HuH-7.5 (cell line): Measurements from ENCODE around the gene COL6A3.

Source experiments
- DNase-seq: peaks from one replicate; pipeline ENCODE4 v3.0.0; 2011; ENCODE audit warnings: low spot score

Gene COL6A3

GRCh38 chr2:237348281-237348865, 65.6 kb downstream of the COL6A3 start:
- no peak for DNase-seq

DNA sequence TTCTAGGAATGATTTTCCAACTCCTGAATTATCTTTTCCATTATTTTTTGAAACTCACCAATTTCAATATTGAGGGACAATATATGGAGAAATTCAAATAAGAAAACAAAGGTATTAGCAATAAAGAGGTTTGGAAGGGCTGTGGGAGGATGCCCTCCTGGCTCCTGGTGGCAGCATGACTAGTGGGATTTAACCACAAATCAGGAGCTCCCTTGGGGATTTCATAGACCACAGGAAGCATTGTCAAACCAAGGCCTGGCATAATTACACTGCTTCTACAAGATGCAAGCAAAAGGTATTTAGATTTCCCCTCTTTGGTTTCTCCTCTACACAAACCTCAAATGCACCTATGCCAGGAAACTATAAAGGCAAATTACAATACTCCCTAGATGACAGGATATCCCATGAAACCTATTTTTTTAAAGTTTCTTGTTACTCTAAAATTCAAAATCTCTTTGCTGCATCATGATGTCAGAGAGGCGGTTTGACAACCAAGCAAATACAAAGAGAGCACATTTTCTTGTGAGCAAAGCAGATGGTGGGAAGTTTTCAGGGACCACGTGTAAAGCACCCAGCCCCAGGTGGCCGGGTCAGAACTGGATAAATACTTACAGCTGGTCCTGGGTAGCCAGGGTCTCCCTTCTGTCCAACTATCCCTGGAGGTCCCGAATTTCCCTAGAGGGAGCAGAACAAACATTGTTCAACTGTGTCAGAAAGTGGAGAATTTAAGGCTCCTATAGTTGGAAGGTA, 67.9 kb downstream of the COL6A3 start:
- no peak for DNase-seq

DNA sequence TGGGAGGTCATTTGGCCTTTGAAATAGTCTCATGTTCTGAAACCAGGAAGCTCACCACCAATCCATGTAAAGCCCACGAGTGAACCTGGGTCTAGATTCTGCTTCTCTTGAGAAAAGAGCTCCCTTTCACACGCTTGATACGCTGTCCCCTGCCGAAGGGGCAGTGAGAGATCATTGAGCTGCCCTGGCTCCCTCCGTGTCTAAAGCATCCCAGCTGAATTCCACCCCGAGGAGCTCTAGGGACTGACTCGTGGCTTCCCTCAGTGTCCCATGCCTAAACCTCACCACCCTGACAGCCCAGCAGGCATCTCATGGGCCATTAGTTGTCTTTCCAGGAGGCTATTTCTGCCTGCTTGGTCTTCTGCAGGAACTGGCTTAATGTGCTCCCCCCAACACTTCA, 68.6 kb downstream of the COL6A3 start:
- no peak for DNase-seq

DNA sequence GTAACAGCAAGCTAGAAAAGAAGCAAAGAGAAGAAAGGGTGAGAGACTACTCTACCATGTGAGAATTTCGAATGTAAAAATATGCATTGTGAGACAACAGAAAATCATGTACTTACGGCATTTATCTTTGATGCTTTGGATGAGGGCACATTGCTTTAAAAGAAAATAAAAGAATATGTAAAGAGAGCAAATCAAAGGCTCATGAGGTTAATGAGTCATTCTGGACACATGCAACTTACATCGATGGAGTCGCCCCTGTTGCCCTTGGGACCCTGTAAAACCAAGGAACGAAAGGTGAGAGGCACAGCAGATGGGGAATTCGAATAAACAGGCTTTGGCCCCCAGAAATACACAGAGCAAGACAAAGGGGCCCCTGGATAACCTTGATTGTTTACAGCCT, 69.0 kb downstream of the COL6A3 start:
- DNase-seq: no peak

- no peak for DNase-seq
These were observed 70.0 kb downstream of the COL6A3 start for GRCh38 chr2:237343993-237344392.

DNA sequence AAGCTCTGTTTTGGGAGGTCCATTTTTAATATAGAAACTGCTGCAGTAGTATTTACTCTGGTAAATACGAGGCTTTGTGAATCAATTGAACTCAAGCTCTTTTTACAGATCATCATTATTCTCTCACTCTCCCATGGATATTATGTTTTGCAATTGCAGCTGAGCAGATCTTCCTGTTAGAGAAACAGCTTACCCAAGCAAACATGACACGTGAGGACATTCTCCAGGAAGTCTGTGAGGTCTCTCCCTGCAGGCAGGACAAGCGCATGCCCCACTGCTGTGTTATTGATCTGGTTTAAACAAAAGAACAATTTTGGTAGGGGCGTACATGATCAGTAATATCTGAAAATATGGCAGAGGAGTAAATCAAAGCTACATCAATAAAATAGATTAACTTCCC, 72.1 kb downstream of the COL6A3 start:
- no peak for DNase-seq

- no peak for DNase-seq
These were observed 76.4 kb downstream of the COL6A3 start for GRCh38 chr2:237337586-237337985.

DNA sequence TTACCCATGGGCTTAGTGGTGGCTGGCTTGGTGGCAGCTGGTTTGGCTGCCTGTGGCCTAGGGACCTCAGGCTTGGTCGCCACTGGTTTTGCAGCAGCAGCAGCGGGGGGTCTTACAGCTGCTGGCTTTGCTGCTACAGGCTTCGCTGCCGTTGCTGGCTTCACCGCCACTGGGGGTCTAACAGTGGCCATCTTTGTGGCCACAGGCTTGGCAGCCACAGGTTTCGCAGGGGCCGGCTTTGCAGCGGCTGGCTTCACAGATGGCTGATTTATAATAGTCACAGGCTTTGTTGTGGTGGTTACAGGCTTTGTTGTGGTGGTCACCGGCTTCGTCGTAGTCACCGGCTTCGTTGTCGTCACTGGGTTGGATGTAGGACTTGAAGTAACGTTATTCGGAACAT, 77.8 kb downstream of the COL6A3 start:
- no peak for DNase-seq

GRCh38 chr2:237333748-237334147, 80.2 kb downstream of the COL6A3 start:
- no peak for DNase-seq

DNA sequence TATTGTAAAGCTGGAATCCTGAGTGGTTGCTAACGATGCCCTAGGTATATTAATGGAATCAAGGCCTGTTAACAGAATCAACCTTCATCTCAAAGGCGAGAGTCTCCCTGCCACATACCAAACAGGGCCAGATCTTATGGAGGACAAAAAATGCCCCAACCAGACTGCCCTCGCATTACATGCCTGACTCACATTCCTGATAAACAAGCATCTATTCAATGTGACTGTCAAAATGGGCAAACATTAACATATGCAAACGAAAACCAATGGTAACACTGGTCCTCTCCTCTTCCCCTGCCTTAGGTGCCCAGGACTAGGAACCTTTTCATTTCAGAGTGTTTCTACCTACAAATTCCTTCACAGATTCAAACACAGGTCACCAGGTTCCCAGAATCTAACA, 83.4 kb downstream of the COL6A3 start:
- DNase-seq: no peak

DNA sequence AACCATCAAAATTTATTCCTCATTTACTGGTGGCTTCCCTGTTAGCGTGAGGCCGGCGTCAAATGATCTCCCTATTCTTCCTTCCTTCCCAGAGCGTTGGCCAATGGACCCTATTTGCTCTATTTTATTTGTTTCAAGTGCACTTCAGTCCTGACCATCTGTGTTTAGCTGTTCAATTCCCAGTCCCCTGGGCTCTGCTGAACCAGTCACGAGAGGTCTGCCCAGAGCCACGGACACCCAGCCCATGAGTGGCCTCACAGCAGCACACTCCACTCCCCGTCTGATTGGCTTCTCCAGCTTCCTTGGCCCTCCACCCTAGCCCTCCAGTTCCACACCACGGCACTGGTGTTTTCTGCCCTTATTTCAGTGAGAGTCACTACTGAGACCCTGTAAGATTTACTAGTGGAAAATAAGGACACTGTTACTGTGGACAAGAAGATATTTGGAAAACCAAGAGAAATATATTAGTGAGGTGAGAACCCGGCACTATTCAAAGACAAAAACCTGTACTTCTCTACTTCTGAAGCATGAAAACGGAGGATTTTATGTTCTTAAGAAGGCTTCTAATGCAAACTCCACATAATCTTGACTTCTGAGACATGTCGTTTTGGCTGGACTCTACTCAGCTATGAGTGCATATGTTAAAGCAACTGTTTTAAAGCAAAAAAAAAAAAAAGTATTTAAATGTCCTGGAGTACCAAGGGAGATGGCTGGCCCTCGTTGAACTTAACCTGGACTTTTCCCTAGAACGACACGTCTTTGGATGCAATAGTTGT, 86.6 kb downstream of the COL6A3 start:
- no peak for DNase-seq

DNA sequence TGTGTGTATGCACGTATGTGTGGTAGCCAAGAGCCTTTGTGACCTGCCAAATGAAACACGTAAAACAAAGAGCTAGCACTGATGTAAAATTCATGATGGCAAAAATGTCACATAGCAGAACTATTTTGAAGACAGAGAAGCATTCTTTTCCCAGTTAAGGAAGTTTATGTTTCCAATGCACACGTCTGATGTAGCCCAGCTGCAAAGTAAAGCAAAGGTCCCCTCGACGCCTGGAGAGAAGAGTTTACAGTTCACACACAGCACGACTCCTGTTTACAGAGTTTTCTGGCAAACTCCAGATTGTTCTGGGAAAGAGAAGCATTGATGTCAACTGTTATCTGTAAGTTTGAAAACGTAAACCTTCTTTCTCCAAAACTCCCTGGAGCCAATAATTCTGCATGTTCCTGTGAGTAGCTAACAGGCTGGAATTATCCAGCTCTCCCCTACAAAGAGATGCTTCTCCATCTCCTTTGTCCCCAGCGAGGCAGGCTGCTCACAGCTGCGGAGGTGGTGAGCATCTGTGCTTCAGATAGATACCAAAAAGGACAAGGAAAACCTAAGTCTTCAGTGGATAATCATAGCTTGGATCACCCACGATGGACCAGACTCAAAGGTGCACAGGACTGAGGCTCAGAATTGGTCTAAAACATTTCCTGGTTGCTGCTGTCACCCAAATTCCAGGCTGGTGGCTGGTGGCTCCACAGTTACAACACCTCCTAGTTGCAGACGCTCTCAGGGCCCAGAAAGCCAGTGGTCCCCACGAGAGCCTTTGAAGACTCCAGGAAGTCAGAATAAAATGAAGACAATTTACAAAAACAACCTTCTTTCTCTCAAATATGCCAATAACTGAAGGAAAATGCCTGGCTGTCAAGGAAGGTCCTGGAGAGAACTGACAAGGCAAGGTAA, 87.4 kb downstream of the COL6A3 start:
- DNase-seq: no peak

DNA sequence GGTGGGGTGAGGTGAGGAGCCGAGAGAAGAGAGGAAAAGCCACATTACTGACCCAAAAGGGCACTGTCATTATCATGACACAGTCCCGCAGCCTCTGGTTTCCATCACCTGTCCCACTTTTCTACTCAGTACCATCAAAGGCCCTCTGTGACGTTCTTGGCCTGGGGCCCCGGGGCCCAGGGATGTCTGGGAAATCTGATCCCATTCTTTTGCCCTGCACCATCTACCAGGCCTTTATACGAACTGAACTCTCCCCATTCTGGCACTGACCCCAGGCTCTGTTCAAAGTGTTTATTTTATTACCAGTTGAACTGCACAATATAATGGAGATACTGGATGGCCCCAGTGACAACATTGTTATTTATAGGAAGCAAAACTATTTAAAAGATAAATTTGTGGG, 89.1 kb downstream of the COL6A3 start:
- no peak for DNase-seq

- no peak for DNase-seq
These were observed 89.5 kb downstream of the COL6A3 start for GRCh38 chr2:237324405-237324831.

DNA sequence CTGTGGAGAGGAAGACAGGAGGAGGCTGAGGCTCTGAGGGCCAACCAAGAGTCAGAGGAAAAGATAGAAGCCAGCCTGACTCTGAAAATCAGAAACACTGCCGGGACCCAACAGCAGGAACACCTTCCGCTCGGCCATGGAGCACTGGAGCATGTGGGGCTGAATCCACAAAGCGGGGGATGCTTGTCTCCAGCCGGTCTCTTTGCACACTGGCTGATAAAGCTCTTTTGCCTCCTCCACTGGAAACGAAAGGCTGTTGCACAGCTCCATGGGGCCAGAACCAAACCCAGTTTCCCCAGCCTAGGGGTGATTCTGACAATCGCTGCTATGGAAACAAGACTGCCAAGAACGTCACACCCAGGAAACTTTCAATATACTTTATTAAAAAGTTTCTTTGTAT, 90.3 kb downstream of the COL6A3 start:
- DNase-seq: no peak

DNA sequence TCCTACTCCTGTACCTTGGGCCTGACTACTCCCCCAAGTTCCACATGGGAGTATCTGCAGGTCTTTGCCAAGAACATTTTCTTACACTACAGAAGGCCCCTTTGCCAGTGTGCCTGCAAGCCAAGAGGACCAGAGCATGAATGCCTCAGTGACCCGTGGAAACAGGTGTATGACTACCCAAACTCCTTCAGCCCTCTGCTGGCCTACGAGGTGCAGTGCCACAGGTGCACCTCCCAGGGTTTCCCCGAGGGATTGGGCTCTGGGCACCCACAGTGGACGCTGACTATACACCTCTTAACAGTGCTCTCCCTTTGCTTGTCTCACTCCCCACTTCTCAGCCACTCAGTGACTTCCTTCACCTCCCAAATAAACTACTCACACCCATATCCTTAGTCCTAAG, 91.4 kb downstream of the COL6A3 start:
- DNase-seq: no peak

DNA sequence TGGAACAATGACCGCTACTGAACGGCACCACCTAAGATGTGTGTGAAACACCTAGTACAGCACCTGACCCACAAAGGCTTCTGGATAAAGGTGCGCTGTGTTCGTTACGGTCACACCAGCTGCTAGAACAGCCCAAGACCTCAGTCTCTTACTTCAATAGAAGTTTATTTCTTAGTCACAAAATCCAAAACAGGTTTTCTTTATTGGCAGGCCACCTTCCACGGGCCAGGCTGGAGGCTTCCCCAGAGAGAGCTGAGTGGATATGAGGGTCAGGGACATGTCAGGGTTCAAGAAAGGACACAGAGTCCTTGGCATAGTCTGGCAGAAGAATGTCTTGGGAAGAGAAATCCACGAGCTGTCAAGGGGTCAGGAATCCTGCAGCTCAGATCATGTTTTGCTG, 92.2 kb downstream of the COL6A3 start:
- no peak for DNase-seq

- DNase-seq: no peak
These were observed 93.0 kb downstream of the COL6A3 start for GRCh38 chr2:237320801-237321560.

- no peak for DNase-seq
These were observed 94.1 kb downstream of the COL6A3 start for GRCh38 chr2:237319887-237320286.

DNA sequence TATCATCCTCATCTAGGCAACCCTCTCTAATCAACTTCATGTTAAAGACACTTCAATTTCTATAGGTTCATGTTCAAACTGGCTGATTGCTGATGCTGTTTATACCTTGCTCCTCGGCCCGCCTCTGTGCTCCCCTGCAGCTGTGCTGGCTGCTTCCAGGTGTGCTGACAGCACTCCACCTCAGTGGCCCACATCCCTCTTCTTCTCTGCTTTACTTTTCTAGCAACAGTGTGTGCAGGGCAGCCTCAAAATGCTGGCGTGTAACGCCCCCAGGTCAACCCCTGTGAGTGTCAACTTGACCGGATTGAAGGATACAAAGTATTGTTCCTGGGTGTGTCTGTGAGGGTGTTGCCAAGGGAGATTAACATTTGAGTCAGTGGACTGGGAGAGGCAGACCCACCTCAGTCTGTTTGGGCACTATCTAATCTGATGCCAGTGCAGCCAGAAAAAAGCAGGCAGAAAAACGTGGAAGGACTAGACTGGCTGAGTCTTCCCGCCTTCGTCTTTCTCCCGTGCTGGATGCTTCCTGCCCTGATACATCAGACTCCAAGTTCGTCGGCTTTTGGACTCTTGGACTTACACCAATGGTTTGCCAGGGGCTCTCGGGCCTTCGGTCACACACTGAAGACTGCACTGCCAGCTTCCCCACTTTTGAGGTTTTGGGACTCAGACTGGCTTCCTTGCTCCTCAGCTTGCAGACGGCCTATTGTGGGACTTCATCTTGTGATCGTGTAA, 94.7 kb downstream of the COL6A3 start:
- no peak for DNase-seq

DNA sequence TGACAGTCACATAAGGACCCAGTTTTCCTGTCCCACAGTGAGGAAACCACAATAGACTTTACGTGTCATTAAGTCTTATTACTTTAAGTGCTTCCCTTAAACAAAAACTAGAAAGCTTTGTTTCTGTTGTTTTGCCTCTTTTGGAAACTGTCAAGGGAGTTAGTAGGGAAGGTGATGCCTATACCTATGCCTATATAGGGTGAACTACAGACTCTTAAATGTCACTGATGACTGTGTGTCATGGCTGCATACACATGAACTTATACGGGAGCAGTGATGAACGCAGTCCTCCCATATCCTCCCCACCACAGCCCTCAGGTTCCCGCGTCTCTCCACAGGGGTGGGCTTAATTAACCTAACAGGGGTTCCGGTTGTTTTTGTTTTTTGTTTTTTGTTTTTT, 97.6 kb downstream of the COL6A3 start:
- DNase-seq: no peak
